Mesothelial cell of epicardium (in vitro differentiated cells): ENCODE results near the gene POLK. TPM values are rescaled to one million over a fixed set of nuclear protein-coding genes. Genes with fewer than 3 reads are reported as not detected.
"Not testable (repeated sequence)": the region's sequence is repeated elsewhere in the genome, so short reads cannot be mapped to it uniquely, and the experiment has no call there.

Experiments
- DNase-seq, 2 experiments: peaks; one replicate each; pipeline ENCODE4 v3.0.0; 2021; ENCODE audit warnings: low spot score in 2 of 2; ENCODE audit not compliant: unreplicated experiment in 2 of 2
- H3K27ac Mint-ChIP-seq: 2 replicates; pipeline ENCODE4 v1.8.0; 2021; ENCODE audit warnings: mixed read lengths
- H3K27me3 Mint-ChIP-seq: 2 replicates; pipeline ENCODE4 v1.8.0; 2021; ENCODE audit warnings: low read depth, mixed read lengths
- H3K36me3 Mint-ChIP-seq: 2 replicates; pipeline ENCODE4 v1.8.0; 2021; ENCODE audit warnings: mixed read lengths
- H3K4me1 Mint-ChIP-seq: 2 replicates; pipeline ENCODE4 v1.8.0; 2021; ENCODE audit warnings: mixed read lengths
- H3K4me3 Mint-ChIP-seq: 2 replicates; pipeline ENCODE4 v1.8.0; 2021; ENCODE audit warnings: mild to moderate bottlenecking, moderate library complexity, mixed read lengths
- H3K9me3 Mint-ChIP-seq: 2 replicates; pipeline ENCODE4 v1.8.0; 2021; ENCODE audit warnings: mixed read lengths
- total RNA-seq: library from RNA; stranded (reverse); gene quantifications from 3 replicates; pipeline ENCODE4 v1.2.1, GENCODE V29; 2021
- TF ChIP-seq, protein P1 (sequence below): fragments of 200-600 bp; sonication (generic); IDR thresholded peaks from one replicate; pipeline ENCODE4 v1.5.0; 2021; ENCODE audit warnings: antibody characterized with exemption; ENCODE audit not compliant: unreplicated experiment

Gene POLK
- total RNA-seq, 1 donor from 2014 or later = 29.2 TPM

DNA sequence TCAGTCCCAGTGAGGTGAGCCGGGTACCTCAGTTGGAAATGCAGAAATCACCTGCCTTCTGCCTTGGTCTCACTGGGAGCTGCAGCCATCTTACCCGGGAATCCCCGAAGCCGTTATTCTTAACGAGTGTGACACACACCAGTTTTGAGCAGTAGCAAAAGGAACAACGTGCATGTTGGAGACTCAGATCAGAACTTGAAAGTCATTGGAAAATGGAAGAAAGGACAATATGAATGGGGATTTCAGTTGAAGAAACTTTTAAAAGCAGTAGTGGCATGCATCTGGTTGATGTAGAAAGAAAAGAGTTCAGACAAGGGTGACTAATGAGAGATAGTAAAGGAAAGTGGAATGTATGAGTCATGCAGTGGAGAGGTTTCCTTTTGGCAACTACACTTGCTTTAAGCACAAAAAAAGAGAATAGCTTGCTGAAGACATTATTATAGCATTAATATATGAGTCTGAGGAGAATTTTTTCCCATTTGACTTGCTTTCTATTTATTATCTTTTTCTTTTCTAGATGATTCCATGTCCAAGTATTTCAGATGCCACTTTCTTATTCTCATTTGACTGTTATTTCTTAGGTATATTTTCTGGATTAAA is 55.1 kb downstream of the POLK start:
- Mint-ChIP-seq H3K4me1 (peaks cover 39% of the 10 kb centered on the region), H3K27me3 (no peaks in the 10 kb centered on the region), H3K4me3 (peak overlapping the region; percentile 18), H3K9me3 (peaks cover 32% of the 10 kb centered on the region), H3K36me3 (peaks cover 35% of the 10 kb centered on the region), H3K27ac (peak overlapping the region; percentile 97)
- DNase-seq = no peak
- TF ChIP-seq, protein P1, sequence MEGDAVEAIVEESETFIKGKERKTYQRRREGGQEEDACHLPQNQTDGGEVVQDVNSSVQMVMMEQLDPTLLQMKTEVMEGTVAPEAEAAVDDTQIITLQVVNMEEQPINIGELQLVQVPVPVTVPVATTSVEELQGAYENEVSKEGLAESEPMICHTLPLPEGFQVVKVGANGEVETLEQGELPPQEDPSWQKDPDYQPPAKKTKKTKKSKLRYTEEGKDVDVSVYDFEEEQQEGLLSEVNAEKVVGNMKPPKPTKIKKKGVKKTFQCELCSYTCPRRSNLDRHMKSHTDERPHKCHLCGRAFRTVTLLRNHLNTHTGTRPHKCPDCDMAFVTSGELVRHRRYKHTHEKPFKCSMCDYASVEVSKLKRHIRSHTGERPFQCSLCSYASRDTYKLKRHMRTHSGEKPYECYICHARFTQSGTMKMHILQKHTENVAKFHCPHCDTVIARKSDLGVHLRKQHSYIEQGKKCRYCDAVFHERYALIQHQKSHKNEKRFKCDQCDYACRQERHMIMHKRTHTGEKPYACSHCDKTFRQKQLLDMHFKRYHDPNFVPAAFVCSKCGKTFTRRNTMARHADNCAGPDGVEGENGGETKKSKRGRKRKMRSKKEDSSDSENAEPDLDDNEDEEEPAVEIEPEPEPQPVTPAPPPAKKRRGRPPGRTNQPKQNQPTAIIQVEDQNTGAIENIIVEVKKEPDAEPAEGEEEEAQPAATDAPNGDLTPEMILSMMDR = no peak

- Mint-ChIP-seq H3K36me3 (peaks cover 28% of the 10 kb centered on the region), H3K9me3 (peaks cover 23% of the 10 kb centered on the region), H3K27ac (peak overlapping the region; percentile 97), H3K4me3 (no peak overlapping the region), H3K4me1 (peaks cover 39% of the 10 kb centered on the region), H3K27me3 (no peaks in the 10 kb centered on the region)
- DNase-seq = no peak
- TF ChIP-seq, protein P1 = no peak
Measured at GRCh38 chr5:75567710-75568109, 56.0 kb downstream of the POLK start.

- Mint-ChIP-seq H3K9me3 (peaks cover 18% of the 10 kb centered on the region), H3K27ac (peak overlapping the region; percentile 97), H3K4me1 (peaks cover 39% of the 10 kb centered on the region), H3K4me3 (no peak overlapping the region), H3K27me3 (no peaks in the 10 kb centered on the region), H3K36me3 (peaks cover 23% of the 10 kb centered on the region)
- no peak for DNase-seq
- TF ChIP-seq, protein P1 = no peak
Measured at GRCh38 chr5:75568202-75568601, 56.5 kb downstream of the POLK start.

- H3K4me3 Mint-ChIP-seq = no peak overlapping the region
- no peak for DNase-seq
Measured at GRCh38 chr5:75571547-75571946, 59.9 kb downstream of the POLK start.

GRCh38 chr5:75574791-75575190 is 63.1 kb downstream of the POLK start:
- peak overlapping the region; percentile 86 for H3K27ac Mint-ChIP-seq
- peaks cover 41% of the 10 kb centered on the region for H3K4me1 Mint-ChIP-seq
- peaks cover 17% of the 10 kb centered on the region for H3K36me3 Mint-ChIP-seq
- no peaks in the 10 kb centered on the region for H3K27me3 Mint-ChIP-seq
- TF ChIP-seq, protein P1 = no peak
- no peak overlapping the region for H3K4me3 Mint-ChIP-seq
- DNase-seq = no peak
- no peaks in the 10 kb centered on the region for H3K9me3 Mint-ChIP-seq

More at GRCh38 chr5:75571547-75571946, 59.9 kb downstream of the POLK start:
- peaks cover 6% of the 10 kb centered on the region for H3K36me3 Mint-ChIP-seq
- no peaks in the 10 kb centered on the region for H3K9me3 Mint-ChIP-seq
- peaks cover 53% of the 10 kb centered on the region for H3K4me1 Mint-ChIP-seq
- H3K27ac Mint-ChIP-seq = peak overlapping the region; percentile 74
- TF ChIP-seq, protein P1 = no peak
- H3K27me3 Mint-ChIP-seq = no peaks in the 10 kb centered on the region

- DNase-seq, H3K9me3 Mint-ChIP-seq, H3K27me3 Mint-ChIP-seq, H3K4me3 Mint-ChIP-seq, H3K27ac Mint-ChIP-seq: not testable (repeated sequence)
- Mint-ChIP-seq H3K36me3 (peaks cover 20% of the 10 kb centered on the region), H3K4me1 (peaks cover 28% of the 10 kb centered on the region)
Measured at GRCh38 chr5:75578280-75578679, 66.6 kb downstream of the POLK start.
